MM.1S (cell line): ENCODE measurements around the gene EML5.

Experiments
- DNase-seq: peaks from one replicate; pipeline ENCODE4 v3.0.0-alpha.2; 2015
- H2AFZ ChIP-seq: fragments of 300-600 bp; sonication (generic); 2 replicates; pipeline ENCODE4 v1.6.0; 2016; ENCODE audit warnings: antibody characterized with exemption, low read length
- H3F3A ChIP-seq: fragments of 300-600 bp; sonication (generic); 2 replicates; pipeline ENCODE4 v1.6.1; 2016; ENCODE audit warnings: mild to moderate bottlenecking, antibody characterized with exemption, low read length, moderate library complexity, mixed read lengths; ENCODE audit not compliant: insufficient read depth
- H3K27ac ChIP-seq: fragments of 300-600 bp; sonication (generic); 2 replicates; pipeline ENCODE4 v1.5.1; 2016; ENCODE audit warnings: mild to moderate bottlenecking, low read length
- H3K27me3 ChIP-seq: fragments of 300-600 bp; sonication (generic); replicated peaks from 2 replicates; pipeline ENCODE4 v1.6.0; 2016; ENCODE audit warnings: low read length; ENCODE audit not compliant: insufficient read depth
- H3K36me3 ChIP-seq: fragments of 300-600 bp; sonication (generic); replicated peaks from 2 replicates; pipeline ENCODE4 v1.6.1; 2016; ENCODE audit warnings: mild to moderate bottlenecking, low read length, mixed read lengths; ENCODE audit not compliant: insufficient read depth
- H3K4me1 ChIP-seq: fragments of 300-600 bp; sonication (generic); 2 replicates; pipeline ENCODE4 v1.6.1; 2016; ENCODE audit warnings: low read length, mixed read lengths
- H3K4me2 ChIP-seq: fragments of 300-600 bp; sonication (generic); 2 replicates; pipeline ENCODE4 v1.6.0; 2016; ENCODE audit warnings: low read depth, low read length
- H3K4me3 ChIP-seq: fragments of 300-600 bp; sonication (generic); 2 replicates; pipeline ENCODE4 v1.5.1; 2016; ENCODE audit warnings: low read length, mixed read lengths
- H3K79me2 ChIP-seq: fragments of 300-600 bp; sonication (generic); 2 replicates; pipeline ENCODE4 v1.6.1; 2016; ENCODE audit warnings: mixed run types, low read length, mixed read lengths
- H3K9ac ChIP-seq: fragments of 300-600 bp; sonication (generic); 2 replicates; pipeline ENCODE4 v1.6.1; 2016; ENCODE audit warnings: low read length, mixed read lengths
- H3K9me2 ChIP-seq: fragments of 300-600 bp; sonication (generic); replicated peaks from 2 replicates; pipeline ENCODE4 v1.6.1; 2016; ENCODE audit warnings: mild to moderate bottlenecking, low read length, mixed read lengths; ENCODE audit not compliant: insufficient read depth
- H3K9me3 ChIP-seq: fragments of 300-600 bp; sonication (generic); replicated peaks from 2 replicates; pipeline ENCODE4 v1.6.1; 2016; ENCODE audit warnings: mild to moderate bottlenecking, low read length, mixed read lengths; ENCODE audit not compliant: insufficient read depth
- H4K20me1 ChIP-seq: fragments of 300-600 bp; sonication (generic); 2 replicates; pipeline ENCODE4 v1.6.1; 2016; ENCODE audit warnings: mild to moderate bottlenecking, low read length, moderate library complexity, mixed read lengths; ENCODE audit not compliant: insufficient read depth
- EZH2 ChIP-seq: fragments of 300-600 bp; sonication (generic); optimal IDR thresholded peaks from 2 replicates; pipeline ENCODE3; 2017; ENCODE audit warnings: low read depth, mild to moderate bottlenecking, antibody characterized with exemption, low read length, mixed read lengths
- EZH2phosphoT487 ChIP-seq: fragments of 300-600 bp; sonication (generic); IDR thresholded peaks from 2 replicates; pipeline ENCODE4 v1.6.1; 2018; ENCODE audit warnings: antibody characterized with exemption, low read length
- TF ChIP-seq, protein P1 (sequence below): fragments of 300-600 bp; sonication (generic); IDR thresholded peaks from 2 replicates; pipeline ENCODE4 v1.5.1; 2016; ENCODE audit warnings: antibody characterized with exemption, low read length, mixed read lengths

The EML5 gene

GRCh38 chr14:88808359-88808758, 15.6 kb upstream of the EML5 start:
- DNase-seq: no peak
- TF ChIP-seq EZH2phosphoT487 (no peak), EZH2 (no peak)
- TF ChIP-seq, protein P1, sequence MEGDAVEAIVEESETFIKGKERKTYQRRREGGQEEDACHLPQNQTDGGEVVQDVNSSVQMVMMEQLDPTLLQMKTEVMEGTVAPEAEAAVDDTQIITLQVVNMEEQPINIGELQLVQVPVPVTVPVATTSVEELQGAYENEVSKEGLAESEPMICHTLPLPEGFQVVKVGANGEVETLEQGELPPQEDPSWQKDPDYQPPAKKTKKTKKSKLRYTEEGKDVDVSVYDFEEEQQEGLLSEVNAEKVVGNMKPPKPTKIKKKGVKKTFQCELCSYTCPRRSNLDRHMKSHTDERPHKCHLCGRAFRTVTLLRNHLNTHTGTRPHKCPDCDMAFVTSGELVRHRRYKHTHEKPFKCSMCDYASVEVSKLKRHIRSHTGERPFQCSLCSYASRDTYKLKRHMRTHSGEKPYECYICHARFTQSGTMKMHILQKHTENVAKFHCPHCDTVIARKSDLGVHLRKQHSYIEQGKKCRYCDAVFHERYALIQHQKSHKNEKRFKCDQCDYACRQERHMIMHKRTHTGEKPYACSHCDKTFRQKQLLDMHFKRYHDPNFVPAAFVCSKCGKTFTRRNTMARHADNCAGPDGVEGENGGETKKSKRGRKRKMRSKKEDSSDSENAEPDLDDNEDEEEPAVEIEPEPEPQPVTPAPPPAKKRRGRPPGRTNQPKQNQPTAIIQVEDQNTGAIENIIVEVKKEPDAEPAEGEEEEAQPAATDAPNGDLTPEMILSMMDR: no peak
- Histone ChIP-seq H3K27ac (no peak overlapping the region), H3K4me2 (no peak overlapping the region), H4K20me1 (no peaks in the 10 kb centered on the region), H3K9ac (no peak overlapping the region), H3K27me3 (no peaks in the 10 kb centered on the region), H3K36me3 (no peaks in the 10 kb centered on the region), H2AFZ (no peak overlapping the region), H3F3A (no peaks in the 10 kb centered on the region), H3K4me3 (no peak overlapping the region), H3K4me1 (no peaks in the 10 kb centered on the region), H3K9me2 (no peaks in the 10 kb centered on the region), H3K9me3 (no peaks in the 10 kb centered on the region), H3K79me2 (no peaks in the 10 kb centered on the region)

DNA sequence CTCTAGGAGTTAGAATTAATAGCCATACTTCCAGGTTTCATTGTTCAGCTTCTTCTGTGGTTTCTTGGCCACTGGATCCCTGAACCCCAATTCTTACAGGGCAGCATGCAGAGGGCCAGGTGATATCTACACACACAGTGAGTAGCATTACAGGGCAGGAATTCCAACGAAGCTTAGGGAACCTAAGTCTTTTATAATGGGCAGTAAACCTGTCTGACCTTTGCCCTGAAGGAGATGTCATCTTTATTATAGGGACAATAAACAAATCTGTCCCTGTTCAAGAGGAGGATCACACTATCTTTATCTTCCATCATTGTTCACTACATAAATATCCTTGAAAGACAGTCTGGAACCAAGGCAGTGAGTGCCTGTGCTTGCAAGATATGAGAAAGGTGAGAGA, 11.7 kb upstream of the EML5 start:
- no peaks in the 10 kb centered on the region for H3K9me3 ChIP-seq
- no peaks in the 10 kb centered on the region for H4K20me1 ChIP-seq
- H3K79me2 ChIP-seq: no peaks in the 10 kb centered on the region
- H3K36me3 ChIP-seq: no peaks in the 10 kb centered on the region
- TF ChIP-seq, protein P1: no peak
- TF ChIP-seq EZH2 (no peak), EZH2phosphoT487 (no peak)
- no peak overlapping the region for H3K27ac ChIP-seq
- no peaks in the 10 kb centered on the region for H3F3A ChIP-seq
- H3K4me2 ChIP-seq: no peak overlapping the region
- H2AFZ ChIP-seq: no peak overlapping the region
- DNase-seq: no peak
- H3K9me2 ChIP-seq: no peaks in the 10 kb centered on the region
- no peaks in the 10 kb centered on the region for H3K27me3 ChIP-seq
- H3K4me1 ChIP-seq: no peaks in the 10 kb centered on the region
- no peak overlapping the region for H3K4me3 ChIP-seq
- no peak overlapping the region for H3K9ac ChIP-seq

DNA sequence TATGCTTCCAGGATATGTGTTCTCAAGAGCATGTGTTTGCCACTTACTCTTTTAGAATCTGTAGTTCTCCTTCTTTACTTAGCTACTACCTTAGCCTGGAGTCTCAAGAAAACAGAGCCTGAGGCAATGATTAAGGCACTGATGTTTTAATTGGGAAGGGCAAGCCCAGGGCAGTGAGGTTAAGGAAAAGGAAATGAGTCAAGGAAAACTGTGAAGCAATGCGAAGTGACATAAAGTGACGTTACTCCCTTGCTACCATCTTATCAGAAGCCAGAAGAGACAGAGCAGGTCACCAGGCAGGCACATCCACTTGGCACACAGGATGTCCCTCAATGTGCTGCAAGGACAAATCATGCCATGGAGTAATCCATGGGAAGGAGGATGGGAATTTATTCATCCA, 11.3 kb upstream of the EML5 start:
- Histone ChIP-seq H3K79me2 (no peaks in the 10 kb centered on the region), H2AFZ (no peak overlapping the region), H3K4me1 (no peaks in the 10 kb centered on the region), H3K27ac (no peak overlapping the region), H3K9me3 (no peaks in the 10 kb centered on the region), H3K4me3 (no peak overlapping the region), H3K9ac (no peak overlapping the region), H3F3A (no peaks in the 10 kb centered on the region), H3K27me3 (no peaks in the 10 kb centered on the region), H3K9me2 (no peaks in the 10 kb centered on the region), H4K20me1 (no peaks in the 10 kb centered on the region), H3K4me2 (no peak overlapping the region), H3K36me3 (no peaks in the 10 kb centered on the region)
- TF ChIP-seq, protein P1: no peak
- TF ChIP-seq EZH2 (no peak), EZH2phosphoT487 (no peak)
- DNase-seq: no peak
